Trophoblast cell (in vitro differentiated cells and primary cell): ENCODE measurements around the gene ANP32A.

Source experiments
- DNase-seq, 2 donors: peaks; one replicate each; pipeline ENCODE4 v3.0.0-alpha.2; 2016
- H2AFZ ChIP-seq: 2 replicates; pipeline ENCODE4 v1.6.1; 2013; ENCODE audit warnings: low read length, moderate library complexity, mild to moderate bottlenecking; ENCODE audit not compliant: insufficient read depth, poor library complexity
- H2AK5ac ChIP-seq: 2 replicates; pipeline ENCODE4 v1.6.1; 2013; ENCODE audit warnings: mild to moderate bottlenecking, low read length
- H2BK120ac ChIP-seq: 2 replicates; pipeline ENCODE4 v1.6.1; 2013; ENCODE audit warnings: low read length, mild to moderate bottlenecking, moderate library complexity; ENCODE audit not compliant: insufficient read depth, poor library complexity
- H2BK12ac ChIP-seq: 2 replicates; pipeline ENCODE4 v1.6.1; 2013; ENCODE audit warnings: mild to moderate bottlenecking, low read length, moderate library complexity
- H2BK5ac ChIP-seq: 2 replicates; pipeline ENCODE4 v1.6.1; 2013; ENCODE audit warnings: low read length, low read depth, moderate library complexity, mild to moderate bottlenecking; ENCODE audit not compliant: poor library complexity
- H3K14ac ChIP-seq: 2 replicates; pipeline ENCODE4 v1.6.1; 2013; ENCODE audit warnings: mild to moderate bottlenecking, low read length
- H3K18ac ChIP-seq: 2 replicates; pipeline ENCODE4 v1.6.1; 2013; ENCODE audit warnings: mild to moderate bottlenecking, low read length
- H3K23ac ChIP-seq: 2 replicates; pipeline ENCODE4 v1.6.1; 2013; ENCODE audit warnings: low read length
- H3K27ac ChIP-seq: 2 replicates; pipeline ENCODE4 v1.5.1; 2013; ENCODE audit warnings: low read depth, mild to moderate bottlenecking, inconsistent platforms, low read length, moderate library complexity
- H3K27me3 ChIP-seq: 2 replicates; pipeline ENCODE4 v1.6.1; 2013; ENCODE audit warnings: inconsistent platforms, mild to moderate bottlenecking, low read length, moderate library complexity; ENCODE audit not compliant: insufficient read depth
- H3K36me3 ChIP-seq, 2 experiments: 1 replicate in 1 of 2; 2 replicates in 1 of 2; pipeline ENCODE4 v1.6.1; 2013; ENCODE audit warnings: low read length in 2 of 2, mild to moderate bottlenecking in 2 of 2, moderate library complexity in 1 of 2; ENCODE audit not compliant: insufficient read depth in 2 of 2, control insufficient read depth in 1 of 2
- H3K4ac ChIP-seq: 2 replicates; pipeline ENCODE4 v1.6.1; 2013; ENCODE audit warnings: low read depth, mild to moderate bottlenecking, low read length, moderate library complexity
- H3K4me1 ChIP-seq, 2 experiments: 1 replicate in 1 of 2; 2 replicates in 1 of 2; pipeline ENCODE4 v1.6.1; 2013; ENCODE audit warnings: low read length in 2 of 2, mild to moderate bottlenecking in 2 of 2, moderate library complexity in 1 of 2; ENCODE audit not compliant: insufficient read depth in 2 of 2, control insufficient read depth in 1 of 2
- H3K4me2 ChIP-seq: 2 replicates; pipeline ENCODE4 v1.6.1; 2013; ENCODE audit warnings: inconsistent platforms, mild to moderate bottlenecking, low read length, moderate library complexity
- H3K4me3 ChIP-seq: 2 replicates; pipeline ENCODE4 v1.5.1; 2013; ENCODE audit warnings: mild to moderate bottlenecking, low read depth, low read length, inconsistent platforms
- H3K79me1 ChIP-seq: one replicate; pipeline ENCODE4 v1.6.1; 2013; ENCODE audit warnings: low read length
- H3K79me2 ChIP-seq: 2 replicates; pipeline ENCODE4 v1.6.1; 2013; ENCODE audit warnings: low read length, mild to moderate bottlenecking; ENCODE audit not compliant: control insufficient read depth, insufficient read depth, poor library complexity
- H3K9ac ChIP-seq: 2 replicates; pipeline ENCODE4 v1.6.1; 2013; ENCODE audit warnings: mild to moderate bottlenecking, low read length
- H3K9me3 ChIP-seq: 2 replicates; pipeline ENCODE4 v1.6.1; 2013; ENCODE audit warnings: low read depth, mild to moderate bottlenecking, control low read depth, inconsistent platforms, low read length; ENCODE audit not compliant: insufficient read depth
- H4K12ac ChIP-seq: 2 replicates; pipeline ENCODE4 v1.6.1; 2013; ENCODE audit warnings: low read depth, mild to moderate bottlenecking, low read length, moderate library complexity
- H4K8ac ChIP-seq: 2 replicates; pipeline ENCODE4 v1.6.1; 2013; ENCODE audit warnings: low read depth, mild to moderate bottlenecking, low read length, moderate library complexity
- H4K91ac ChIP-seq: one replicate; pipeline ENCODE4 v1.6.1; 2013; ENCODE audit warnings: low read depth, mild to moderate bottlenecking, low read length, moderate library complexity
- WGBS: extraction: QIAGEN DNeasy Blood & Tissue Kit; methylation state at CpG from one replicate; pipeline ENCODE4 v1.1.7; 2013; ENCODE audit warnings: missing lambda C conversion rate; ENCODE audit not compliant: insufficient read length, insufficient coverage; ENCODE audit errors: extremely low coverage; 5-methylcytosine and 5-hydroxymethylcytosine counted together

ANP32A gene

DNA sequence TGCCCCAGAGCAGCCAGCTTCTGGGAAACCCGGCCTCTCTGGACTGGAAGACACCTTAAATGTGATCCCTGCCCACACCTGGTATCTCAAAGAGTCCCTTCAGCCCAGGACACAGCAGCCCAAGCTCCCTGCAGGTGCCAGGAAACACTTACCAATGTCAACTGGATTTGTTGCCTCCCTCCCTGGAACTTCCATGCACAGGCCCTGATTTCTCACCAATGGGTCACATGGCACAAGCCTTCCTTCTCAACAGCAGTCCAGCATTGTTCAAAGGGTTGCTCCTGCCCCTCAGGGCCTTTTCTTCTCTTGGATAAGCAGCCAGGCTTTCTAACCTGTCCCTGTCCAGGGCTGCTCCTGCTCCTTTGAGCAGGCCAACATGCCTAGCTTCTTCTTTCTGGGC lies 31.6 kb downstream of the ANP32A start:
- Histone ChIP-seq H3K4ac (no peak overlapping the region), H3K27ac (peak overlapping the region; percentile 30), H3K27me3 (no peaks in the 10 kb centered on the region), H3K79me1 (peaks cover 6% of the 10 kb centered on the region), H3K9me3 (no peaks in the 10 kb centered on the region), H3K36me3 (peaks cover 19 to 30% of the 10 kb centered on the region in 2 experiments), H4K12ac (no peak overlapping the region), H2AK5ac (no peak overlapping the region), H2BK120ac (no peak overlapping the region), H2AFZ (no peak overlapping the region), H3K14ac (no peak overlapping the region), H3K23ac (no peak overlapping the region), H3K4me3 (no peak overlapping the region), H3K4me1 (peaks cover 38 to 49% of the 10 kb centered on the region in 2 experiments), H2BK12ac (no peak overlapping the region), H4K91ac (no peak overlapping the region), H4K8ac (no peak overlapping the region), H3K18ac (no peak overlapping the region), H3K4me2 (no peak overlapping the region), H2BK5ac (no peak overlapping the region), H3K9ac (no peak overlapping the region), H3K79me2 (peaks cover 10% of the 10 kb centered on the region)
- DNase-seq: peak; percentile 37 to 50
- WGBS: no CpG with 5 or more reads among the region's 1 CpG

GRCh38 chr15:68788264-68788624 lies 32.5 kb downstream of the ANP32A start:
- Histone ChIP-seq H4K12ac (no peak overlapping the region), H2AK5ac (no peak overlapping the region), H3K27me3 (no peaks in the 10 kb centered on the region), H2BK120ac (no peak overlapping the region), H3K4me3 (no peak overlapping the region), H3K27ac (no peak overlapping the region), H2BK12ac (peak overlapping the region; percentile 34), H4K91ac (no peak overlapping the region), H3K79me2 (peaks cover 10% of the 10 kb centered on the region), H3K4ac (no peak overlapping the region), H3K14ac (no peak overlapping the region), H3K4me1 (peaks cover 30 to 41% of the 10 kb centered on the region in 2 experiments), H2BK5ac (no peak overlapping the region), H2AFZ (no peak overlapping the region), H3K4me2 (no peak overlapping the region), H3K23ac (no peak overlapping the region), H3K36me3 (peaks cover 25 to 35% of the 10 kb centered on the region in 2 experiments), H3K79me1 (peaks cover 6% of the 10 kb centered on the region), H3K18ac (peak overlapping the region; percentile 63), H4K8ac (no peak overlapping the region), H3K9me3 (no peaks in the 10 kb centered on the region), H3K9ac (no peak overlapping the region)
- no peak for DNase-seq
- WGBS: no CpG with 5 or more reads among the region's 8 CpGs

DNA sequence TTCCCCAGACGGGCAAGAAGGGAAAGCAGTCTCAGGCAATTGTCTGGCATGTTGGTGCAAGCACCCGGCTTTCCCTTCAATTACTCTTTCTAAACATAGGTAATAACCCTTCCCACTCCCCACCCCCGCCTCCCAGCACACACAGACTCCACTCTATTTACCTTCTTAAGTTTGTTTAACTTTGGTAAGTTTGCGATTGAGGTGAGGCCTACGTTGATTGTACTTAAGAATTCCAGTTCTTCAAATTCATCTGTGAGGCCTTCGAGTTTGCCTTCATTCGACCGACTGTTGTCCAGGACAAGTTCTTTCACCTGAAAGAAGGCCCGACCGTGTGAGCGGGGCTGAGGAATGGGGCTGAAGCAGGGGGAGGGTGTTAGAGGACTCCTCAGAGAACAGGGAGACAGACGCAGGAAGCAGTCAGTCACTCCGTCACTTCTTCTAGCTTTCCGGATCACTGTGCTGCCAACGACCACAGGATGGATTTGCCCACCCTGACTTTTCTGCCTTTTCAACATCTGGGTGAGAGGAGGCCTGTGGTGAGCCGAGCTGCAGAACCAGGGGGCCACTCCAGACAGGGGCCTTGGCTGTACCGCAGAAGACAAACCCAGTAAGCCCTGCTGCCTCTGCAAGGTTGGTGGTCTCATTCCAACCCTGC lies 33.0 kb downstream of the ANP32A start:
- Histone ChIP-seq H3K18ac (peak overlapping the region; percentile 31), H3K9ac (no peak overlapping the region), H3K4ac (no peak overlapping the region), H3K27me3 (no peaks in the 10 kb centered on the region), H3K27ac (no peak overlapping the region), H3K23ac (no peak overlapping the region), H2BK5ac (no peak overlapping the region), H4K91ac (no peak overlapping the region), H2BK120ac (no peak overlapping the region), H3K14ac (no peak overlapping the region), H2AK5ac (no peak overlapping the region), H2BK12ac (no peak overlapping the region), H3K79me2 (peaks cover 10% of the 10 kb centered on the region), H3K4me2 (no peak overlapping the region), H2AFZ (no peak overlapping the region), H3K4me1 (peaks cover 26 to 35% of the 10 kb centered on the region in 2 experiments), H3K9me3 (no peaks in the 10 kb centered on the region), H3K4me3 (no peak overlapping the region), H4K12ac (no peak overlapping the region), H3K79me1 (peaks cover 6% of the 10 kb centered on the region), H4K8ac (no peak overlapping the region), H3K36me3 (peaks cover 30 to 41% of the 10 kb centered on the region in 2 experiments)
- no CpG with 5 or more reads among the region's 17 CpGs for WGBS
- no peak for DNase-seq

- Histone ChIP-seq H3K9me3 (no peaks in the 10 kb centered on the region), H3K4me1 (peaks cover 22 to 29% of the 10 kb centered on the region in 2 experiments), H3K36me3 (peaks cover 33 to 49% of the 10 kb centered on the region in 2 experiments), H2BK120ac (no peak overlapping the region), H4K12ac (no peak overlapping the region), H3K9ac (no peak overlapping the region), H2AK5ac (no peak overlapping the region), H3K27ac (no peak overlapping the region), H3K79me2 (peaks cover 9% of the 10 kb centered on the region), H2BK12ac (no peak overlapping the region), H2AFZ (no peak overlapping the region), H4K8ac (no peak overlapping the region), H3K27me3 (no peaks in the 10 kb centered on the region), H4K91ac (no peak overlapping the region), H3K18ac (no peak overlapping the region), H3K4me2 (no peak overlapping the region), H3K14ac (no peak overlapping the region), H3K79me1 (peaks cover 6% of the 10 kb centered on the region), H2BK5ac (no peak overlapping the region), H3K4ac (no peak overlapping the region), H3K4me3 (no peak overlapping the region), H3K23ac (no peak overlapping the region)
- WGBS: no CpG with 5 or more reads among the region's 5 CpGs
- no peak for DNase-seq
These were observed 33.9 kb downstream of the ANP32A start for GRCh38 chr15:68786753-68787152.
